ENCODE measurements around the gene ANAPC16. TPM values are rescaled to one million over a fixed set of nuclear protein-coding genes. Genes with fewer than 3 reads are reported as not detected.
"Not testable (repeated sequence)": the region's sequence is repeated elsewhere in the genome, so short reads cannot be mapped to it uniquely, and the experiment has no call there.

ANAPC16 gene
- polyA plus RNA-seq, 1 donor from 2014 or later: 209 TPM

DNA sequence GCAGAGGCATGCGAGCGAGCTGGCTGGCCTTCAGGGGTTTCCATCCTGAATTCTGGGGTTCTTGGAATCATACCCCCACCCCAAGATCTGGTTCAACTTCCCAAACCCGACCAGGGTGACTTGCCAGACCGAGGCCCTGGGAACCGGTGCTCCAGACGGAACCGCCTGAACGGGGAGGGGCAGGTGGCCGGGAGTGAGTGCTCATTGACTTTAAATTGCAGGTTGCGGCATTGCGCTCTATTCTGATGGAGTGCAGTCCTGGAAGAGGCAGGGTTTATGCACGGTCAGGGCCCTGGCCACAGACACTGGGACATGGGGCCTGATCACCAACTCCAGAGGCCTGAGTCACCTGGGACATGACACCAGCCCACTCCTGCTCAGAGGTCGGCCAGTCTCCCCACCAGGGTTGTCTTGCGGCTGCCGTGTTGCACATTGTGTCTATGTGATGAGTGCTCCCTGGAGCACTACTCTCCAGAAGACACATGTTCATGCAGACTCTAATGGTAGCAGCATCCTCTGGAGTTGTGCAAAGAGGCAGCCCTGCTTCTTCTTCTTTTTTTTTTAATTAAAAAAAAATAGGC lies 52.1 kb downstream of the ANAPC16 start:
- no peak overlapping the region for H3K4me2 ChIP-seq (ENCODE audit: low read length)
- H3K4me3 ChIP-seq (ENCODE audit: low read length): no peak overlapping the region
- H3K27ac ChIP-seq (ENCODE audit: low read length): no peak overlapping the region

DNA sequence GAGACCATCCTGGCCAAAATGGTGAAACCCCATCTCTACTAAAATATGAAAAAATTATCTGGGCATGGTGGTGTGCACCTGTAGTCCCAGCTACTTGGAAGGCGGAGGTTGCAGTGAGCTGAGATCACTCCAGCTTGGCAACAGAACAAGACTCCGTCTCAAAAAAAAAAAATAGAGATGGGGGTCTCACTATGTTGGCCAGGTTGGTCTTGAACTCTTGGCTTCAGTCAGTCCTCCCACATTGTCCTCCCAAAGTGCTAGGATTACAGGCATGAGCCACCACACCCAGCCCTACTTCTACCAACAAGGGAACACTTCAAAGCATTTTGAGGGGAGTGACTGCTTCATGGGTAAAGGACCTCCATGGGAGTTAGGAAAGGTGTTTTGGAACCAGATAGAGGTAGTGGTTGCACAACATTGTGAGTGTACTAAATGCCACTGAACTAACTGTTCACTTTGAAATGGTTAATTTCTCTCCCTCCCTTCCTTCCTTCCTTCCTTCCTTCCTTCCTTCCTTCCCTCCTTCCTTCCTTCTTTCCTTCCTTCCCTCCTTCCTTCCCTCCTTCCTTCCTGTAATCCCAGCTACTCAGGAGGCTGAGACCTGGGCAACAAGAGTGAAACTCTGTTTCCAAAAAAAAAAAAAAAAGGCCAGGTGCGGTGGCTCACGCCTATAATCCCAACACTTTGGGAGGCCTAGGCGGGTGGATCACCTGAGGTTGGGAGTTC lies 52.8 kb downstream of the ANAPC16 start:
- H2AFZ ChIP-seq (ENCODE audit: low read depth, low read length); H3K9me2 ChIP-seq (ENCODE audit: insufficient read depth, low read length): not testable (repeated sequence)

More for the DNA sequence above, 52.1 kb downstream of the ANAPC16 start:
- H3K9me3 ChIP-seq (ENCODE audit: low read length): no peaks in the 10 kb centered on the region
- H3K27me3 ChIP-seq (ENCODE audit: insufficient read depth, low read depth, low read length): no peaks in the 10 kb centered on the region
- TF ChIP-seq, protein P1, sequence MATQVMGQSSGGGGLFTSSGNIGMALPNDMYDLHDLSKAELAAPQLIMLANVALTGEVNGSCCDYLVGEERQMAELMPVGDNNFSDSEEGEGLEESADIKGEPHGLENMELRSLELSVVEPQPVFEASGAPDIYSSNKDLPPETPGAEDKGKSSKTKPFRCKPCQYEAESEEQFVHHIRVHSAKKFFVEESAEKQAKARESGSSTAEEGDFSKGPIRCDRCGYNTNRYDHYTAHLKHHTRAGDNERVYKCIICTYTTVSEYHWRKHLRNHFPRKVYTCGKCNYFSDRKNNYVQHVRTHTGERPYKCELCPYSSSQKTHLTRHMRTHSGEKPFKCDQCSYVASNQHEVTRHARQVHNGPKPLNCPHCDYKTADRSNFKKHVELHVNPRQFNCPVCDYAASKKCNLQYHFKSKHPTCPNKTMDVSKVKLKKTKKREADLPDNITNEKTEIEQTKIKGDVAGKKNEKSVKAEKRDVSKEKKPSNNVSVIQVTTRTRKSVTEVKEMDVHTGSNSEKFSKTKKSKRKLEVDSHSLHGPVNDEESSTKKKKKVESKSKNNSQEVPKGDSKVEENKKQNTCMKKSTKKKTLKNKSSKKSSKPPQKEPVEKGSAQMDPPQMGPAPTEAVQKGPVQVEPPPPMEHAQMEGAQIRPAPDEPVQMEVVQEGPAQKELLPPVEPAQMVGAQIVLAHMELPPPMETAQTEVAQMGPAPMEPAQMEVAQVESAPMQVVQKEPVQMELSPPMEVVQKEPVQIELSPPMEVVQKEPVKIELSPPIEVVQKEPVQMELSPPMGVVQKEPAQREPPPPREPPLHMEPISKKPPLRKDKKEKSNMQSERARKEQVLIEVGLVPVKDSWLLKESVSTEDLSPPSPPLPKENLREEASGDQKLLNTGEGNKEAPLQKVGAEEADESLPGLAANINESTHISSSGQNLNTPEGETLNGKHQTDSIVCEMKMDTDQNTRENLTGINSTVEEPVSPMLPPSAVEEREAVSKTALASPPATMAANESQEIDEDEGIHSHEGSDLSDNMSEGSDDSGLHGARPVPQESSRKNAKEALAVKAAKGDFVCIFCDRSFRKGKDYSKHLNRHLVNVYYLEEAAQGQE (IDR thresholded peaks at IDR 0.05; ENCODE audit: borderline replicate concordance): no peak
- TF ChIP-seq RAD21 (conservative IDR thresholded peaks at IDR 0.05) (no peak), MXI1 (conservative IDR thresholded peaks at IDR 0.05; ENCODE audit: poor library complexity, severe bottlenecking) (no peak), SMC3 (conservative IDR thresholded peaks at IDR 0.05; ENCODE audit: poor library complexity) (no peak), EP300 (conservative IDR thresholded peaks at IDR 0.05; ENCODE audit: poor library complexity, severe bottlenecking) (no peak), TAF1 (IDR thresholded peaks at IDR 0.05; ENCODE audit: low read depth) (no peak), EZH2 (IDR thresholded peaks at IDR 0.05; ENCODE audit: borderline replicate concordance, insufficient read depth, low read length, poor library complexity, severe bottlenecking) (no peak), POLR2AphosphoS5 (IDR thresholded peaks at IDR 0.05) (no peak)
- TF ChIP-seq, protein P2, sequence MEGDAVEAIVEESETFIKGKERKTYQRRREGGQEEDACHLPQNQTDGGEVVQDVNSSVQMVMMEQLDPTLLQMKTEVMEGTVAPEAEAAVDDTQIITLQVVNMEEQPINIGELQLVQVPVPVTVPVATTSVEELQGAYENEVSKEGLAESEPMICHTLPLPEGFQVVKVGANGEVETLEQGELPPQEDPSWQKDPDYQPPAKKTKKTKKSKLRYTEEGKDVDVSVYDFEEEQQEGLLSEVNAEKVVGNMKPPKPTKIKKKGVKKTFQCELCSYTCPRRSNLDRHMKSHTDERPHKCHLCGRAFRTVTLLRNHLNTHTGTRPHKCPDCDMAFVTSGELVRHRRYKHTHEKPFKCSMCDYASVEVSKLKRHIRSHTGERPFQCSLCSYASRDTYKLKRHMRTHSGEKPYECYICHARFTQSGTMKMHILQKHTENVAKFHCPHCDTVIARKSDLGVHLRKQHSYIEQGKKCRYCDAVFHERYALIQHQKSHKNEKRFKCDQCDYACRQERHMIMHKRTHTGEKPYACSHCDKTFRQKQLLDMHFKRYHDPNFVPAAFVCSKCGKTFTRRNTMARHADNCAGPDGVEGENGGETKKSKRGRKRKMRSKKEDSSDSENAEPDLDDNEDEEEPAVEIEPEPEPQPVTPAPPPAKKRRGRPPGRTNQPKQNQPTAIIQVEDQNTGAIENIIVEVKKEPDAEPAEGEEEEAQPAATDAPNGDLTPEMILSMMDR (IDR thresholded peaks at IDR 0.05; ENCODE audit: poor library complexity, severe bottlenecking): no peak
- no peak overlapping the region for H2AFZ ChIP-seq (ENCODE audit: low read depth, low read length)
- no peaks in the 10 kb centered on the region for H4K20me1 ChIP-seq (ENCODE audit: insufficient read depth)
- H3K79me2 ChIP-seq (replicated peaks; ENCODE audit: insufficient read depth, low read length): no peaks in the 10 kb centered on the region
- H3K36me3 ChIP-seq (ENCODE audit: insufficient read depth, low read length): no peaks in the 10 kb centered on the region
- H3K9me2 ChIP-seq (ENCODE audit: insufficient read depth, low read length): no peaks in the 10 kb centered on the region
- H3K9ac ChIP-seq (ENCODE audit: low read length): no peak overlapping the region
- H3F3A ChIP-seq (ENCODE audit: insufficient read depth, low read length, poor library complexity, severe bottlenecking): peaks cover 3% of the 10 kb centered on the region

More for the DNA sequence above, 52.8 kb downstream of the ANAPC16 start:
- H3K36me3 ChIP-seq (ENCODE audit: insufficient read depth, low read length); H3K27me3 ChIP-seq (ENCODE audit: insufficient read depth, low read depth, low read length); H3K4me2 ChIP-seq (ENCODE audit: low read length); H3K27ac ChIP-seq (ENCODE audit: low read length); H3K4me3 ChIP-seq (ENCODE audit: low read length); H3K9me3 ChIP-seq (ENCODE audit: low read length); H4K20me1 ChIP-seq (ENCODE audit: insufficient read depth); H3F3A ChIP-seq (ENCODE audit: insufficient read depth, low read length, poor library complexity, severe bottlenecking); H3K79me2 ChIP-seq (replicated peaks; ENCODE audit: insufficient read depth, low read length); H3K9ac ChIP-seq (ENCODE audit: low read length): not testable (repeated sequence)
